Measurements from ENCODE around the gene SLC6A13. TPM values are rescaled to one million over a fixed set of nuclear protein-coding genes. Genes with fewer than 3 reads are reported as not detected.
A peak's percentile ranks its signal among the peaks of the same experiment; 100 is the strongest.

Gene SLC6A13
- total and polyA plus RNA-seq, 7 donors: 0.10 to 0.55 TPM; not detected in 5

DNA sequence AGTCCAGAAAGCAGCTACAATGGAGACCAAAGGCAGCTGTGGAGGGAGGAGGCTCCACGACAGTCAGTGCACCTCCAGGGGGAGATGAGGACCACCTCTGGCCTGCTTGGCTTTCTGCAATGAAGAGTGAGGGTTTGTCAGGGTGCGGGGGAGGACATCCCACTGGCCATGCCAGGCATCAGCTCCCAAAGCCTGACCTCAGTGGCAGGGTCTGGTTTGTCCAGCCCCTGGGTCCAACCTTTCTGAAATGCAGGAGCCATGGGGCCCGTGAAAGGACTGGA, 83.9 kb downstream of the SLC6A13 start:
- no peak for DNase-seq
- no peak for TF ChIP-seq CTCF (IDR thresholded peaks at IDR 0.05)
- TF ChIP-seq POLR2A (IDR thresholded peaks at IDR 0.05): no peak
- TF ChIP-seq POLR2AphosphoS5 (IDR thresholded peaks at IDR 0.05): no peak
- no peak for TF ChIP-seq EP300 (IDR thresholded peaks at IDR 0.05)
- Histone ChIP-seq H3K27ac (no peak overlapping the region), H3K9me3 (no peaks in the 10 kb centered on the region), H3K4me3 (no peak overlapping the region), H3K4me1 (peaks cover 0 to 12% (median 4%) of the 10 kb centered on the region in 4 donors), H3K27me3 (peaks cover 0 to 8% (median 0%) of the 10 kb centered on the region in 3 donors), H3K36me3 (no peaks in the 10 kb centered on the region)
- intact Hi-C loops (cut with DNase I): no loop called here
- 68 to 88% methylated on average over 3 of the region's 3 CpGs for WGBS, 2 donors

DNA sequence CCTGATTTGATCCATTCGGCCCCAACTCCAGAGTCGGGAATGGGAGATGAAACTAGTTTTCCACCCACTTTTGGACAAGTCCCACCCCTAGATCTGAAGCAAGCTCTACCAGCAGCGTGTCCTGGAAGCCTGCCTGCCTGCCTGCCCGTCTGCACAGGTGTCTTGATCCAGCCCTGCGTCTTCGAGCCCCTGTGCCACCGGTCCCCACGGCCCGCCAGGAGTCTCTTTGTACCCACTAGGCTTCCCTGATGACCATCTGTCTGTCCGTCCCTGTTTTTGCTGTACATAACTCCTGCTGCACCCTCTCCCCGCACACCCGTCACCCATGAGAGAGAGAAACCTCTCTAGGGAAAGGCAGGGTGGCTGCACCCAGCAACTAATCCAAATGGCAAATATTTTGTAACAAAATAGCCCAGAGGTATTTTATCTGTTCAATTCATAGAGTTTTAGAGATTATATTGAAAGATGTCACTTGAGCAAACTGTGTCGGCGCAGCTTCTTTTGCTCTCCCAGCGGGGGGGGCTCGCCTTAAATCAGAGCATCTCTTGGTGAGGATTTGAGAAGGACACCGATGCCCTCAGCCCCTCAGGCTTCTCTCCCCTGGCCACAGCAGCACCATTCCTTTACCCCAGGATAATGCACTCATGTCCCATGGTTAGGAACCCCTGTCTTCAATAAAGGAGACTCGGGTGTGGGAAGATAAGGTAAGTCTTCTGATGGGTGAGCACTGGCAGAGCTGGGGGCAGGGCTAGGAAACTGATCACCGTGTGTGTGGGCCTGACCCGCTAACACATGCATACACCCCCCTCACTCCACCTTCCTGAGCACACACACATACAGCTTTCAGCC, 84.4 kb downstream of the SLC6A13 start:
- no peak overlapping the region for H3K27ac ChIP-seq
- TF ChIP-seq EP300 (IDR thresholded peaks at IDR 0.05): no peak
- TF ChIP-seq POLR2AphosphoS5 (IDR thresholded peaks at IDR 0.05): no peak
- no peak for TF ChIP-seq POLR2A (IDR thresholded peaks at IDR 0.05)
- no peak for TF ChIP-seq CTCF (IDR thresholded peaks at IDR 0.05)
- WGBS, 2 donors: 90 to 94% methylated on average over 20 of the region's 20 CpGs
- peaks cover 0 to 8% (median 0%) of the 10 kb centered on the region in 3 donors for H3K27me3 ChIP-seq
- H3K4me3 ChIP-seq: no peak overlapping the region
- intact Hi-C loops (cut with DNase I): no loop called here
- no peaks in the 10 kb centered on the region for H3K9me3 ChIP-seq
- H3K36me3 ChIP-seq: no peaks in the 10 kb centered on the region
- peaks cover 0 to 12% (median 4%) of the 10 kb centered on the region in 4 donors for H3K4me1 ChIP-seq
- DNase-seq: no peak

DNA sequence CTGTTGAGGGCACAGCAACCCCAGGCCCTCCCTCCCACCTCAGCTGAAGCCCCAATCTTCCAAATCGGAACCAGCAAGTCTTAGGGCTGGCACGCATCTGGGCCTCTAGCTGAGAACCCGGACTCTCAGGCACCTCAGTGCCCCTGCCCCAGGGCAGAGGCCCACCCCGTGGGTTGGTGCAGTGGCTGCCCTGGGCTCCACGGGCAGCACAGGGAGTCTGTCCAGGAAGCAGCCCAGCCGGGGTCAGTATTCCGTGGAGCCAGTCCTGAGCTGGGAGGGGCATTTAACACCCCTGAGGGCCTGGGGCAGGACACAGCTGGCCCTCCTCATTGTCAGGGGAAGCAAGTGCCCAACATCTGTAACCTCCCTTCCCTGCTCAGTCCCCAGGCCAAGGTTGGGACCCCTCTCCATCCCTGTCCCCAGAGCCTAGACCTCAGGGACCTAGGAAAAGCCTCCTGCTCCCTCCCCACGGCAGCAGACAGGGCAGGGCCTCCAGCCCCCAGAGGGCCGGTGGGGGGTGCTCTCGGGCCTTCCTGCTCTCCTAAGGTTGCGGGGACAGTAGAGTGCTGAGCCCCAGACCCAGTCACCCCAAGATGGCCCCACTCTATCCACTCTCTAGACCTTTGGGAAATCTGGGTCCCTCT, 85.2 kb downstream of the SLC6A13 start:
- no peaks in the 10 kb centered on the region for H3K36me3 ChIP-seq
- intact Hi-C loops (cut with DNase I): no loop called here
- TF ChIP-seq CTCF (IDR thresholded peaks at IDR 0.05): no peak
- TF ChIP-seq EP300 (IDR thresholded peaks at IDR 0.05): no peak
- no peak for TF ChIP-seq POLR2AphosphoS5 (IDR thresholded peaks at IDR 0.05)
- 77 to 84% methylated on average over 11 of the region's 11 CpGs for WGBS, 2 donors
- no peak overlapping the region for H3K4me3 ChIP-seq
- no peak for DNase-seq
- H3K4me1 ChIP-seq: peaks cover 0 to 12% (median 4%) of the 10 kb centered on the region in 4 donors
- H3K27ac ChIP-seq: no peak overlapping the region
- H3K27me3 ChIP-seq: peaks cover 0 to 8% (median 0%) of the 10 kb centered on the region in 3 donors
- no peaks in the 10 kb centered on the region for H3K9me3 ChIP-seq

- Histone ChIP-seq H3K27me3 (peaks cover 0 to 17% (median 0%) of the 10 kb centered on the region in 3 donors), H3K4me3 (no peak overlapping the region), H3K9me3 (no peaks in the 10 kb centered on the region), H3K36me3 (no peaks in the 10 kb centered on the region), H3K27ac (peak overlapping the region in 1 of 4 donors; percentile 14), H3K4me1 (peaks cover 0 to 12% (median 4%) of the 10 kb centered on the region in 4 donors)
- intact Hi-C loops (cut with DNase I): no loop called here
- no peak for DNase-seq
- no peak for TF ChIP-seq EP300 (IDR thresholded peaks at IDR 0.05)
- TF ChIP-seq POLR2A (IDR thresholded peaks at IDR 0.05): no peak
- no peak for TF ChIP-seq CTCF (IDR thresholded peaks at IDR 0.05)
- TF ChIP-seq POLR2AphosphoS5 (IDR thresholded peaks at IDR 0.05): no peak
- WGBS, 2 donors: 44 to 65% methylated on average over 16 of the region's 16 CpGs
Measured at GRCh38 chr12:176321-177181, 86.1 kb downstream of the SLC6A13 start.
